Right lobe of liver (tissue), 6 donors: Measurements from ENCODE around the gene SCAPER. TPM values are rescaled to one million over a fixed set of nuclear protein-coding genes. Genes with fewer than 3 reads are reported as not detected.

Source experiments
- ATAC-seq, 4 donors: fragments of 200-7000 bp; cut with Tn5 transposase; one replicate each; pipeline ENCODE4 v1.9.1; 2020; ENCODE audit warnings: mild to moderate bottlenecking in 4 of 4, moderate library complexity in 4 of 4
- DNase-seq, 3 donors: peaks; one replicate each; pipeline ENCODE4 v3.0.0-alpha.2; 2020
- H3K27ac ChIP-seq, 3 donors: fragments of 200-600 bp; one replicate each; pipeline ENCODE4 v1.8.0; 2022
- H3K27me3 ChIP-seq, 2 donors: fragments of 200-600 bp; one replicate each; pipeline ENCODE4 v1.8.0; 2022
- H3K36me3 ChIP-seq, 4 donors: fragments of 200-600 bp; sonication (generic) in 1 of 4; one replicate each; pipeline versions ENCODE4 v1.5.1 to v1.8.0; 2017 to 2022; ENCODE audit warnings: control low read depth in 1 of 4
- H3K4me1 ChIP-seq, 4 donors: fragments of 200-600 bp; sonication (generic) in 1 of 4; one replicate each; pipeline versions ENCODE4 v1.5.1 to v1.8.0; 2017 to 2022; ENCODE audit warnings: control low read depth in 1 of 4
- H3K4me3 ChIP-seq, 3 donors: fragments of 200-600 bp; one replicate each; pipeline ENCODE4 v1.8.0; 2022
- H3K9me3 ChIP-seq, 4 donors: fragments of 200-600 bp; sonication (generic) in 1 of 4; one replicate each; pipeline versions ENCODE4 v1.5.1 to v1.8.0; 2017 to 2022; ENCODE audit warnings: control low read depth in 1 of 4
- POLR2A ChIP-seq: fragments of 450-650 bp; IDR thresholded peaks from one replicate; pipeline ENCODE4 v1.6.1; 2017; ENCODE audit warnings: antibody characterized with exemption, mild to moderate bottlenecking
- WGBS: methylation state at CpG from one replicate; pipeline ENCODE4 v1.1.6; 2018; ENCODE audit warnings: low coverage, low lambda C conversion rate; ENCODE audit not compliant: insufficient coverage; ENCODE audit errors: missing lambda C conversion rate; 5-methylcytosine and 5-hydroxymethylcytosine counted together
- intact Hi-C, 2 donors: fragments of 100-400 bp; cut with DNase I; formaldehyde crosslinking; loops; one replicate each; pipeline versions ENCODE4 v1.11.2 to v1.14.1; 2022
- total RNA-seq, 6 experiments: library from RNA; depleted of rRNA in 2 of 6; stranded (reverse); fragments of >200 nt in 2 of 6; fragmentation: NEBNext Ultra II Directional in 3 of 6; extraction: Animal tissue kit (Norgen Biotek cat#: 25700) in 3 of 6; gene quantifications; one replicate each; pipeline versions ENCODE4 v1.1.0 to v1.2.4, GENCODE V29; 2016 to 2023
- TF ChIP-seq, protein P1 (sequence below), 4 donors: fragments of 200-600 bp in 3 of 4; fragments of 450-650 bp in 1 of 4; IDR thresholded peaks; one replicate each; pipeline versions ENCODE4 v1.5.1 to v1.8.0; 2016 to 2022; ENCODE audit warnings: antibody characterized with exemption in 4 of 4, mild to moderate bottlenecking in 2 of 4
- donor health status: DM: no; HTN: yes; CAD: no.
- donor health status: DM: no; HTN: no; CAD: no.
- donor health status: DM: no; HTN: no; CAD: no.
- donor health status: DM: no; HTN: yes; CAD: no.
- donor health status: DM: no; HTN: yes; CAD: no.

Gene SCAPER
- total RNA-seq, 6 experiments from 2014 or later, result 6.7 to 17.3 (median 10.4) TPM

DNA sequence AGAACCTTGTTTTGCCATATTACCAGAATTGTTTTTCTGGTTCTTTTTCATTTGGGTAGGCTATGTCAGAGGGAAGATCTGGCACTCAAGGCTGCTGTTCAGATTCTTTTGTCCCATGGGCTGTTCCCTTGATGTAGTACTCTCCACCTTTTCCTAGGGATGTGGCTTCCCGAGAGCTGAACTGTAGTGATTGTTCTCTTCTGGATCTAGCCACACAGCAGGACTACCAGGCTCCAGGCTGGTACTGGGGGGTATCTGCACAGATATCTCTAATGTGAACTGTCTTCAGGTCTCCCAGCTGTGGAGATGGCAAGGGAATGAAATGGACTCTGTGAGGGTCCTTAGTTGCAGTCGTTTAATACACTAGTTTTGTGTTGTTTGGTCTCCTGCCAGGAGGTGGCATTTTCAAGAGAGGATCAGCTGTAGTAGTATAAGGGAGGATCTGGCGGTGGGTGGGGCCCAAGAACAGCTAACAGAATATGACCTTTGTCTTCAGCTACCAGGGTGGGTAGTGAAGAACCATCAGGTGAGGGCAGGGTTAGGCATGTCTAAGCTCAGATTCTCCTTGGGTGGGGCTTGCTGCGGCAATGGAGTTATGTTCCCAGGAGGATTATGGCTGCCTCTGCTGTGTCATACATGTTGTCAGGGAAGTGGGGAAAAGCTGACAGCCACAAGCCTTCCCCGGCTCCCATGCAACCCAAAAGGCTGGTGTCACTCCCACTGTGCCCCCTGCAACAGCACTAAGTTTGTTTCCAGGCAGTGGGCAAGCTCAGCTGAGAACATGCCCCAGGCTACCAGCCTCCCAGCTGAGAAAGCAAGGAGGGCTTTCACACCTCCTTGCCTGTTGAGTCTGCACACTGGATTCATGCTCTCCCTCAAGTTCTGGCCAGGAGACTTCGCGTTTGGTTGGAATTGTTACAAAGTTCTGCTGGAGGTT is 316.1 kb downstream of the SCAPER start:
- no peak for ATAC-seq

GRCh38 chr15:76585576-76585897 is 319.6 kb downstream of the SCAPER start:
- TF ChIP-seq POLR2A, result no peak
- TF ChIP-seq, protein P1, sequence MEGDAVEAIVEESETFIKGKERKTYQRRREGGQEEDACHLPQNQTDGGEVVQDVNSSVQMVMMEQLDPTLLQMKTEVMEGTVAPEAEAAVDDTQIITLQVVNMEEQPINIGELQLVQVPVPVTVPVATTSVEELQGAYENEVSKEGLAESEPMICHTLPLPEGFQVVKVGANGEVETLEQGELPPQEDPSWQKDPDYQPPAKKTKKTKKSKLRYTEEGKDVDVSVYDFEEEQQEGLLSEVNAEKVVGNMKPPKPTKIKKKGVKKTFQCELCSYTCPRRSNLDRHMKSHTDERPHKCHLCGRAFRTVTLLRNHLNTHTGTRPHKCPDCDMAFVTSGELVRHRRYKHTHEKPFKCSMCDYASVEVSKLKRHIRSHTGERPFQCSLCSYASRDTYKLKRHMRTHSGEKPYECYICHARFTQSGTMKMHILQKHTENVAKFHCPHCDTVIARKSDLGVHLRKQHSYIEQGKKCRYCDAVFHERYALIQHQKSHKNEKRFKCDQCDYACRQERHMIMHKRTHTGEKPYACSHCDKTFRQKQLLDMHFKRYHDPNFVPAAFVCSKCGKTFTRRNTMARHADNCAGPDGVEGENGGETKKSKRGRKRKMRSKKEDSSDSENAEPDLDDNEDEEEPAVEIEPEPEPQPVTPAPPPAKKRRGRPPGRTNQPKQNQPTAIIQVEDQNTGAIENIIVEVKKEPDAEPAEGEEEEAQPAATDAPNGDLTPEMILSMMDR (IDR thresholded peaks at IDR 0.05), result no peak
- Histone ChIP-seq H3K27ac (no peak overlapping the region), H3K4me3 (no peak overlapping the region), H3K36me3 (no peaks in the 10 kb centered on the region), H3K27me3 (no peaks in the 10 kb centered on the region), H3K4me1 (no peaks in the 10 kb centered on the region), H3K9me3 (no peaks in the 10 kb centered on the region)
- ATAC-seq, result no peak
- no peak for DNase-seq
- intact Hi-C loops, result no loop called here

More for the DNA sequence above, 316.1 kb downstream of the SCAPER start:
- no peaks in the 10 kb centered on the region for H3K36me3 ChIP-seq
- no peaks in the 10 kb centered on the region for H3K27me3 ChIP-seq
- DNase-seq, result peak in 1 of 3 donors; percentile 15
- intact Hi-C loops, result no loop called here
- H3K27ac ChIP-seq, result no peak overlapping the region
- 95% methylated on average over 4 of the region's 7 CpGs for WGBS
- H3K4me1 ChIP-seq, result no peaks in the 10 kb centered on the region
- H3K4me3 ChIP-seq, result no peak overlapping the region
- no peaks in the 10 kb centered on the region for H3K9me3 ChIP-seq
- no peak for TF ChIP-seq POLR2A
- TF ChIP-seq, protein P1 (IDR thresholded peaks at IDR 0.05), result no peak

- Histone ChIP-seq H3K4me1 (no peaks in the 10 kb centered on the region), H3K27me3 (no peaks in the 10 kb centered on the region), H3K27ac (no peak overlapping the region), H3K4me3 (no peak overlapping the region), H3K36me3 (no peaks in the 10 kb centered on the region), H3K9me3 (no peaks in the 10 kb centered on the region)
- ATAC-seq, result no peak
- no peak for DNase-seq
- TF ChIP-seq, protein P1 (IDR thresholded peaks at IDR 0.05), result no peak
- no peak for TF ChIP-seq POLR2A
- 92% methylated on average over 2 of the region's 2 CpGs for WGBS
- intact Hi-C loops, result no loop called here
These were observed 320.1 kb downstream of the SCAPER start for GRCh38 chr15:76584868-76585575.

- 70% methylated on average over 5 of the region's 5 CpGs for WGBS
- H3K4me3 ChIP-seq, result no peak overlapping the region
- intact Hi-C loops, result no loop called here
- H3K27ac ChIP-seq, result no peak overlapping the region
- no peaks in the 10 kb centered on the region for H3K36me3 ChIP-seq
- no peaks in the 10 kb centered on the region for H3K9me3 ChIP-seq
- no peaks in the 10 kb centered on the region for H3K27me3 ChIP-seq
- TF ChIP-seq, protein P1 (IDR thresholded peaks at IDR 0.05), result no peak
- no peak for TF ChIP-seq POLR2A
- no peak for DNase-seq
- no peaks in the 10 kb centered on the region for H3K4me1 ChIP-seq
- no peak for ATAC-seq
These were observed 322.6 kb downstream of the SCAPER start for GRCh38 chr15:76582550-76582949.
